ENCODE data around the gene COL25A1.

- TF ChIP-seq CTCF (IDR thresholded peaks at IDR 0.05; ENCODE audit: insufficient read depth, low read depth, low read length) (no peak), EZH2 (IDR thresholded peaks at IDR 0.05; ENCODE audit: insufficient read depth, low read length) (no peak)
Observed at GRCh38 chr4:109041463-109042360, 260.7 kb downstream of the COL25A1 start.

All from astrocyte (in vitro differentiated cells and primary cell).